Posterior cingulate gyrus (tissue), 11 donors: ENCODE results near the gene SP100.
"Not testable (repeated sequence)": the region's sequence is repeated elsewhere in the genome, so short reads cannot be mapped to it uniquely, and the experiment has no call there.

Experiments used
- DNase-seq, 10 donors: peaks; one replicate each; pipeline versions ENCODE4 v3.0.0 to v3.0.0-alpha.2; 2020 to 2021; ENCODE audit warnings: mixed read lengths in 3 of 10
- intact Hi-C: fragments of 100-400 bp; cut with DNase I; formaldehyde crosslinking; loops from one replicate; pipeline ENCODE4 v1.15.1; 2023

Gene SP100

DNA sequence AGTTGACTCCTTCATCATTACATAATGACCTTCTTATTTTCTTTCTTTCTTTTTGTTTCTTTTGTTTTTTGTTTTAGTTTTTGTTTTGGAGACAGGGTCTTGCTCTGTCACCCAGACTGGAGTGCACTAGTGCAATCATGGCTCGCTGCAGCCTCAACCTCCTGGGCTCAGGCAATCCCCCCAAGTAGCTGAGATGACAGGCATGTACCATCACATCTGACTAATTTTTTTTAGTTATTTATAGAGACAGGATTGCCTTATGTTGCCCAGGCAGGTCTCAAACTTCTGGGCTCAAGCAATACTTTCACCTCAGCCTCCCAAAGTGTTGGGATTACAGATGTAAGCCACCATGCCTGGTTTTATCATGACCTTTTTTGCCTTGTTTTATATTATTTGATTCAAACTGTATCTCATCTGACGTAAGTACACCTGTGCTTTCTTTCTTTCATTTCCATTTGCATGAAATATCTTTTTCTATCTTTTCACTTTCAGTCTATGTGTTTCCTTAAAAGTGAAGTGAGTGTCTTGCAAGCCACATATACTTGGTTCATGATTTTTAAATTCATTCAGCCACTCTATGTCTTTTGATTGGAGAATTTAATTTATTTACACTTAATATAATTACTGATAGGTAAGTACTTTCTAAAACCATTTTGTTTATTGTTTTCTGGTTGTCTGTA lies 39.1 kb downstream of the SP100 start:
- no peak for DNase-seq
- intact Hi-C loops: no loop called here

DNA sequence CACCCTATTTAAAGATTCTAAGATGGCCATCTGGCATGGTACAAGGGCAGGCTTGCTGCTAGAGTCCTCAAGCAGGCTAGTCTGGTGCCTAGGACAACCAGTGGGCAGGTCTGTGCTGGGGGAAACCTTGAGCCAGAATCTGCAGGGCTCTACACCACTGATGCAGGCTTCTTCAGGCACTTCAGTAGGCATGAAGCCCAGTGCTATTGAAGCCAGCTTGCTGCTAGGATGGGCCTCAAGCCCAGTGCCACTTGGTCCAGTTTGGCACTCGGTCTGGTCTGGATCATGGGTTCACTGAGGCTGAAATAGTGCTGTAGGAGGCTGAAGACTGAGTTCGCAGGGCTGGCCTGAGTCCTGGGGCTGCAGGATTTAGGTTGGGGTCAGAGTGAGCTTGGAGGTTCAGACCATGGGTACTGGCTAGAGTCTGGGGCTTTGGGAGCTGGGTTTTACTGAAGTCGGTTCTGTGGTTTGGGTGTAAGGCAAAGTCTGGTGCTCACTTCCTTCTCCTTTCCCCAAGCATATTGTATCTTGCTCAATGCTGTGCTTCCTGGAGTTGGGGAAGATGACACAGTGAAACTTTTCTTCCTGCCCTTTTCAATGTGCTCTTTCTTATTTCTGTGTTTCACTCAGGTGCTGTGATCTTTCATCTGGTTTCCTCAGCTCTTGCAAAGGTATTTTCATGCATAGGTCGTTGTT lies 41.2 kb downstream of the SP100 start:
- DNase-seq: peak in 1 of 10 donors; percentile 74
- intact Hi-C loops: no loop called here

DNA sequence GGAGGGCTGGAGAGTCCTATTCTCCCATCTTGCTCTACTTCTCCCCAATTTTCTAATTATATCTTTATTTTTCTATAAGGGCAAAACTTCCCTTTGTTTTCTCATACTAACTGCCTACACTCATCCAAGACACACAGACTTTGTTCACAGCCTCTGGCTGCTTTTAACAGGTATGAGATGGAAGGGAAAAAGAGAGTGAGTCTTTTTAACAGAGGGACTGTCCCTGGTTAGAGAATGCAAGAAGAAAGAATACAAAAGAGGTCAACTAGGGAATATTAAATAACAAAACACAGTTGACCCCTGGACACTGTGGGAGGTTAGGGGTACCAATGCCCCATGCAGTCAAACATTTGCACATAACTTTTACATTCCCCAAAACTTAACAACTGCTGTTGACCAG lies 41.8 kb downstream of the SP100 start:
- intact Hi-C loops: no loop called here
- DNase-seq: no peak

DNA sequence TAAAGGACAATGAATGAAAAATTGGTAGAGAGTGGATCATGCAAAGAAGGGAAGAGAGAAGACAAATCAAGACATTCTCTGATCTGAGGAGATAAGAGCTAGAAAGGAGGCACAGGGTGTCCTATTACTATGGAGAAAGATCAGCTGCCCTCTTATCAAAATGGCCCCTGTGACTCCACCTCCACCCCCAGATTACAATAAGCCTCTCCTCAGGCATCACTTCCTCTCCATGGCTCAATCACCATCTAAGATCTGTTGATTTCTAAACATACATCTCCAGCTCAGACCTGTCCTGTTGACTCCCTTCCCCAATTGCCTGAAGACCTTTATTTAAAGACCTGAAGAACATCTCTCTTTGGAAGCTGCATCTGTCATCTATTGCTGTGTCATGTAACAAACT lies 43.2 kb downstream of the SP100 start:
- intact Hi-C loops: no loop called here
- DNase-seq: no peak

DNA sequence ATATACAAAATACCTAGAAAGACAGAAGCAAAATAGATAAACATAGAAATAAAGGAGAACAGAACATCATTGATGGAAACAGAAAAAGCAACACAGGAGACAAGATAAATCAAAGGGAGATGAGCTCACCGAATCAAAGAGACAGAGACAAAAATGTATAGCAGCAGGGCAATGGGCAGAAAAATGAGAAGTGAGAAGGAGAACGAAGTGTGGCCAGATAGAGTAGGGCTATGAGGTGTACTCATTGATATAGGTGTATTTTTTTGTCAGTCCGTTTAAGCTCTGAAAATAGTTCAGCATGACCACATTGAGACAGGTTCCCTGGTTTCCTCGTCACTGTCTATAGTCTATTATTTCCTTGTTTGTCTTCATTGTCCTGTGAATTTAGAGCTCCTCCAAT lies 55.1 kb downstream of the SP100 start:
- no peak for DNase-seq

DNA sequence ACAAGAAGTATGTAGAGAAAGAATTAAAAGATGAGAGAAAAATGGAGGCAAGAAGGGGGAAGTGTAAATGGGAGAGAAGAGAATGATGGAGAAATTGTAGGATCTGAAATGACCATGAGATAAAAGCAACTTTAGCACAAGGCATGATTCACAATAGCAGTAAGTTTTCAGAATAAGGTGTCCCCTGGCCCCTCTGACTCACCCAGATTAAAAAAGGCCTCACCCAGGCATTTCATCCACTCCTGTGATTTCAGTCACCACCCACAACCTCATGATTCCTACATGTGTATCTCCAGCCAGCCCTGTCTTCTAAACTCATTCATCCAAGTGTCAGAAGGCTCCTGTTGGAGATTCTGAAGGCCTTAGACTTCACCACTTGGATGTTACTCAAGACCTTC lies 56.6 kb downstream of the SP100 start:
- DNase-seq: no peak
- intact Hi-C loops: no loop called here

More for the DNA sequence above, 55.1 kb downstream of the SP100 start:
- intact Hi-C loops: no loop called here

DNA sequence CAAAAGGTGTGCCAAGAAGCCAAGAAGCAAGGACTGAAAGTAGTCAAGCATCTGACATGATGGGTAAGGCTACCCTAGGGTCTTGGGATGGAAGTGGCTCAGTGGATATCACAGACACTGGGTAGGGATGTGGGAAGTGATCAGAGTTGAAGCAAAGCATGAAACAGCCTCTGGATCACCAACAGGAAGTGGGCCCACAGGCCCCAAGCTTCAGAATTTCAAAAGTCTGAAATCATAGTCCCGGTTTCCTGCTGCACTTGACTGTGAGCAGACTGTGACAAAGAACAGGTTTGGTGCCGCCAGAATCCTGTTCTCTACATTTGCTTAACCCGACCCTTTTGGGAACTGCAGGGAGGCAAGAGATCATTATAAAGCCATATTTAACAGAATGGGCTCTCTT lies 57.4 kb downstream of the SP100 start:
- no peak for DNase-seq
- intact Hi-C loops: no loop called here

DNA sequence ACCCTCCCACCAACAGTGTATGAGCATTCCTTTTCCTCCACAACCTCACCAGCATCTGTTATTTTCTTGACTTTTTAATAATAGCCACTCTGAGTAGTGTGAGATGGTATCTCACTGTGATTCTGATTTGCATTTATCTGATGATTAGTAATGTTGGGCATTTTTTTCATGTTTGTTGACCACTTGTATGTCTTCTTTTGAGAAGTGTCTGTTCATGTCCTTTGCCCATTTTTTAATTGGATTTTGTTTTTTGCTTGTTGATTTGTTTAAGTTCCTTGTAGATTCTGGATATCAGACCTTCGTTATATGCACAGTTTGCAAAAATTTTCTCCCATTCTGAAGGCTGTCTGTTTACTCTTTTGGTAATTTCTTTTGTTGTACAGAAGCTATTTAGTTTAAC lies 59.1 kb downstream of the SP100 start:
- no peak for DNase-seq
- intact Hi-C loops: no loop called here

DNA sequence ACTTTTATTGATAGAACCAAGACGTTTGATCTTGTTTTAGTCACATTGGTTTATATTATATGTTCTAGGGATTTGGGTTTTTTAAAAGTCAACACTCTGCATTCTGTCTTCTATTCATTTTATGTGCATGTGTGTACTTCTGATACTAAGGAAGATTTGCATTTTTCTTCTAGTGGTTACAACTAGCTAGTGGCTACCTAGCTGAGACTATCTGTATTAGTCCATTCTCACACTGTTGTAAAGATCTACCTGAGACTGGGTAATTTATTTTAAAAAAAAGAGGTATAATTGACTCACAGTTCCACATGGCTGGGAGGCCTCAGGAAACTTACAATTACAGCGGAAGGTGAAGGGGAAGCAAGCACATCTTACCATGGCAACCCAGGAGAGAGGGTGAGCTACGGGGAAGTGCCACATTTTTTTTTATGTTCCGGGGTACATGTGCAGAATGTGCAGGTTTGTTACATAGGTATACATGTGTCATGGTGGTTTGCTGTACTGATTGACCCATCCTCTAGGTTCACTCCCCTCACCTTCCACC lies 69.9 kb downstream of the SP100 start:
- no peak for DNase-seq
- intact Hi-C loops: no loop called here

DNA sequence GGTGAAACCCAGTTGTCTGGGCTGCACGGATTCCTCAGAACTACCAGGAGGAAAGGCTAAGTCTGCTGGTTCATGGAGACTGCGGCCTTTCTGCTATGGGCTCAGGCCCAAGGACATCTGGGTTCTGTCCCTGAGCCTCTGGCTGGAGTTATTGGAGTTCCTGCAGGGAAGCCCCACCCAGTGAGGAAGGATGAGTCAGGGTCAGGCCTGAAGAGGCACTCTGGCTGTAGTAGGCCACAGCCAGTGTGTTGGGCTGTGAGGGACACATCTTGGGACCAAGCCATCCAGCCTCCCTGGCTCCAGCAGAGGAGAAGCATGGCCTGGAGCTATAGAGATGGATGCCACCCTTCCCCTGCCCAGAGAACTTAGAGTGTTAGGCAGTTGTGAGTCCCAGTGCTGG lies 75.2 kb downstream of the SP100 start:
- DNase-seq, intact Hi-C loops: not testable (repeated sequence)

DNA sequence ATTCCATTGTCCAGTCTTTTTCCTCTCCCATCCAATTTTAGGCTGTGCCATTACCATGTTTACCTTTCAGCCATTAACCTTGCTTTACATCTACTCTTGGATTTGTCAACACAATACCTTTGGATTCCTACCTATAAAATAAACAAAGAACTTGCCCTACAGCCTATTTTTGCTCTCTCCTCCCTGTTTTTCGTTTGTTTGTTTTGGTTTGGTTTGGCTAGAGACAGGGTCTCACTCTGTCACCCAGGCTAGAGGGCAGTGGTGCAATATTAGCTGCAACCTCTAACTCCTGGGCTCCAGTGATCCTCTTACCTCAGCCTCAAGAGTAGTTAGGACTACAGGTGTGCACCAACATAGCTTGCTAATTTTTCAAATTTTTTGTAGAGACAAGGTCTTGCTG lies 76.1 kb downstream of the SP100 start:
- DNase-seq: no peak
- intact Hi-C loops: no loop called here

DNA sequence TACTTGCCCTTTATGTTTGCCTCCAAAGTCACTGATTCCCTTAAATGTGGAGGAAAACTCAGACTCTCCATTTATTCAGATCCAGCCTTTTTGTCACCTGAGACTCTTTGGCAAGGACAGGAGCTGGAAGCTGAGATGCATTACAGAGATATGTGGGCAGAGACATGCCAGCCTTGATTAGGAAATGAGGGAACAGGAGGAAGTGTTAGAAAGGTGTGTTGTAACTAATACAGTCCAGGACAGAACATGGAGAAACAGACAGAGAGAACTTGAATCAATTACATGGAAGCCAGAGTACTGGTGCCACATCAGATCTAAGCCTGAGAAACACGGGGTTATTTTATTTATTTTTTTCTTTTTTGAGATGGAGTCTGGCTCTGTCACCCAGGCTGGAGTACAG lies 79.0 kb downstream of the SP100 start:
- intact Hi-C loops: no loop called here
- no peak for DNase-seq

DNA sequence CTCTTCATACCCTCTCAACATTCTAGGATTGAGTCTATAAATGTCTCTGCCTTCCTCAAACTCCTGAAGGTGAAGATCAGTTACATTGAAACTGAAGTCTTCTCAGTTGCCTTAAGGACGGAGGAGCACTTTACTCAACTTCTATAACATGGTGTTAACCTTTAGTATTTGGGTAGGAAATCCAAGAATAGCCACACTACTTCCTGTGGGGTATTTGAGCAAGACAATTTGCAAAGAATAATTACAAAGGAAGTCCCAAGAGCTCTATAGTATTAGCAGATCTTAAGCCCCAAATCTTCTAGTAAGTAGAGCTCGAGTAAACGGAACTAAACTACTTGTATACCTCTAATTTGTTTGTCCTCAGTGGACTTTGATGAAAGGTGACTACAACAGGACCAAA lies 80.9 kb downstream of the SP100 start:
- intact Hi-C loops: no loop called here
- DNase-seq: no peak

DNA sequence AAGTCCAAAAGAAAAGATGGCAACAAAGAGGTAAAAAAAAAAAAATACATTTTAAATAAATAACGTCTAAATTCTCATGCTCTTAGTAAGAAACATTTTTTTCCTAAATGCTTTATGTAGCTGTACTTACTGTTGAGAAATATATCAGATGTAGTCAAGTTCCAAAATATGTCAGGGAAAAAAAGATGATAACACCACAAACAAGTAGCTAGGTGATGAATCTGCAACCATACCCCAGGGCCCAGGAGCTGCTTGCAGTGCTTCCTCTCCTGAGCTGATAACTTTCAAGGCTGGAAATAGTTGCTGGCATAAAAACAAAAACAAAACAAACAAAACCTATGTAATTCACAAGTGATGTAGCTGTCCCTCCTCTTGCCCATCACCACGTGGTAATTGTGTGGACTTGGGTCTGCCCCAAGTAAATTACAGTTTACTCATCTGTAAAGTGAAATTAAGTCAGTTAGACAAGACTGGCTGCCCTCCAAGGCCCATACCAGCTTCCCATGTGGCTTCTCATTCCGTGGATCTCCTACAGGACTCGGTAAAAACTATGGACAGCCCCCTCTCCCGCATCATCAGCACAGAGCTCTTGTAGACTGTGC lies 82.6 kb downstream of the SP100 start:
- DNase-seq: no peak
- intact Hi-C loops: no loop called here

DNA sequence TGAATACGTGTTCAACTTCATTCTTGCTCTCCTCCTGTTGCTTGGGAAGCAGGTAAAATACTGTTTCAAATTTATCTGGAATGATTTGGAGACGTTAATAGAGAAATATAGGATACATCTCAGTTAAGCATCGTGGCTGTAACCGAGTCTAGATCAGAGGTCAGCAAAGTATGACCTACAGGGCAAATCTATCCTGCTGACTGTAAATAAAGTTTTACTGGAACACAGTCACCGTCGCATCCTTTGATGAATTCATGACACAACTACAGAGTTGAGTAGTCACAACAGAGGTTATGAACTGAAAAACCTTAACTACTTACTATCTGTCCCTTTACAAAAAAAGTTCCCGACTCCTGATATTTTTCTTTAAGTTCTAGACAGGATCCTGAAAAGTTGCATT lies 86.6 kb downstream of the SP100 start:
- intact Hi-C loops: no loop called here
- no peak for DNase-seq

DNA sequence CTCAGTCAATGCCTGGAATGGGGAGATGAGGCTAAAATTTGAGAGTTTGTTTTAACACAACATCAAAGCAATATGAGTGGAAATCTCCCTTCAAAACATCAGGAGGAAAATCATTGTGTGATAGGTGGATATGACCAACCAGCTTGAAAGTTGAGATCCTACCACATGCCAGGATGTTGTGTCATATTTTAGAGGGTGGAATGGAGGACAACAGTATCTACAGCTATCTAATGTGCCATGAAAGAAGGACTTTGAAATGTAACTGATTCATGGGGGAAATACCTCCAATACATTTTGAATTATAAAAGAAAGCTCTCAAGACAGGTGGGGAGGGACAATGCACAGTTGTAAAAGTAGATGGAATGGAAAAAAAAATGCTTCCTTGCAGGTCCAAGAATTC lies 87.8 kb downstream of the SP100 start:
- intact Hi-C loops: no loop called here
- DNase-seq: no peak

DNA sequence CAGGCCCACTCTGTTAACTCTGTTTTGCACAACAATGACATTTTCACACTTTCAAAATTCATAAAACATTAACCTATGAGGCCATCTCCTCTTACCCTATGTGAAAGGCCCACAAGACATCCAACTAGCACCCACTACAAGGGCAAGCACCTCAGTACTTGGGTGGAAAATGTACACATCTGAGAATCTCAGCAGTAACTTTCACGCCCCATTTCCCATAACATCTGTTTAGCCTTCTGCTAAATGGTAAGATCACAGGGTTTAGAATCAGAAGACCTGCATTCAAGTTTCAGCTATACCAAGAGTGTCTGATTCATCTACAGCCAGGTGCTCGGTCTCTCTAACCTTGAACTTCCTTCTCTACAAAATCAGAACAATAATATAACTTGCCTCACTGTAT lies 89.2 kb downstream of the SP100 start:
- DNase-seq: no peak

DNA sequence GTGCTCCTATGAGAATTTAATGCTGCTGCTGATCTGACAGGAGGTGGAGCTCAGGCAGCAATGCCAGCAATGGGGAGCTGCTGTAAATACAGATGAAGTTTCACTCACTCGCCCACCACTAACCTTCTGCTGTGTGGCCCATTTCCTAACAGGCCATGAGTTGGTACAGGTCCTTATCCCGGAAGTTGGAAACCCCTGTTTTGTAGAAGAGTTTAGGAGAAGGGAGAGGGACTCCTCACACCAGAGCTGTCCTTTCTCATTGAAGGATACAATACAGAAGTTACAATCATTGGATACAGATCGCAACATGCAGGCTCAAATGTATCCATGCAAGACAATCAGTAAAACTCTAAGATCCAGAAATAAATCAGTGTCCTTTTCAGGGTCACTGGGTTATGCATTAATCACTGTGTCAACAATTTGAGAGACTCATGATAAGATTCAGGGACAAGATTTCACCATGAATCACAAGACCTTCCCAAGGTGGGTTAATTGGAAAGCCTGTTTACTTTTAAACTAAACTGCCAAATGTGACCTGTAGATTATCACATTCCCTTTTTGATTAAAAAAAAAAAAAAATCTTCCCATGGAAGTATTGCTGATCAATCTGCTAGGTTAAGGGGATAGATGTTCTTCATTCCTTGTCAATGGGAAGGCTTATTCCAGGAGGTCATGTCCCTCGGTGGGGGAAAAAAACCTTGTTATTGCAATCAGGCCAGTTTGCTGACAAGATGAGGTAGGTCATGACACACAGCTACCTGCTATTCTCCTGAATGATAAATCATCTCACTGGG lies 97.2 kb downstream of the SP100 start:
- no peak for DNase-seq
- intact Hi-C loops: no loop called here

More for the DNA sequence above, 89.2 kb downstream of the SP100 start:
- intact Hi-C loops: no loop called here

DNA sequence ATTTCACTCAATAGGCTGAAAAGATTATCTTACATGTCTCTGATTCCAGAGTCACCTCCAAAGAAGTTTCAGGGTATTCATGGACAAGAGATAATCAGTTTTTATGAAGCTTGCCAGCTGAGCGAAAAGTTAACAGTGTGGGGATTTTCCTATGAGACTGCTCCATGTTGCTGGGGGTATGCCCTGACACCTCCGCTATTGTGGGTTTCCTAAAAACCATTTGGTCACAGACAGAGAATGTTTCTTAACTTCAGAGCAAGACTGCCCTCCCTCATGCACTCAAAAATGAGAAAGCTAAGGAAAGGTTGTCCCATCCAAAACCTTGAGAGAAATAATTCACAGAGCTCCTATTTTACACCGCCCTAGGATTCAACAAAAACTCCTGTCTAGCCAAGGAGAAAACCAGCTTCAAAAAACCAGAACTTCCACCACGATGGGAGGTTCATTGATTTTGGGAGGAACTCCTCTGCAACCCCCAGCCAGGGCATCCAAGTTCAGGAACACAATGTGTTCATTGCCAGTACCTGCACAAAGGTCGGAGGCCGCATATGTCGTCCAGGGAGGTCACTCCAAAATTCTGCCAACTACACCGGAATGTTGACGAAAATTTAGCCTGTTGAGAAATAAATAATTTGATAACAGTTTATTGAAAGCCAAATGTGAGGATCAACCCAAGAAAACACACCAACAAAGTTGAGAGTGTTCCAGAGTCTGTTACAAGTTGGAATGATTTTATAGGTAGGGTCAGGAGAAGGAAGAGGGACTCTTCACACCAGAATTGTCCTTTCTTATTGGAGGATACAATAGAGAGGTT lies 104.3 kb downstream of the SP100 start:
- intact Hi-C loops: no loop called here
- no peak for DNase-seq

DNA sequence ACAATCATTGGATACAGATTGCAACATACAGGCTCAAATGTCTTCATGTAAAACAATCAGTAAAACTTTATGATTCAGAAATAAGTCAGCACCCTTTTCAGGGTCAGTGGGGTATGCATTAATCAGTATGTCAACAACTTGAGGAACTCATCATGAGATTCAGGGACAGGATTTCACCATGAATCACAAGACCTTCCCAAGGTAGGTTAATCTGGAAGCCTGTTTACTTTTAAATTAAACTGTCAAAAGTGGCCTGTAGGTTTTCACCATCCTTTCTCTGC lies 104.8 kb downstream of the SP100 start:
- intact Hi-C loops: no loop called here
- no peak for DNase-seq
